GM12864 (cell line): Measurements from ENCODE around the gene WWOX.

ENCODE experiments used
- DNase-seq: peaks from one replicate; pipeline ENCODE4 v3.0.0-alpha.2; 2011; ENCODE audit warnings: low read depth
- H3K4me3 ChIP-seq: 2 replicates; pipeline ENCODE4 v1.5.1; 2011; ENCODE audit warnings: mild to moderate bottlenecking, low read depth, low read length, control low read depth
- CTCF ChIP-seq: IDR thresholded peaks from 2 replicates; pipeline ENCODE4 v1.5.1; 2011; ENCODE audit warnings: low read depth, mild to moderate bottlenecking, moderate library complexity, low read length, control low read depth, inconsistent platforms; ENCODE audit errors: missing control alignments

The WWOX gene

DNA sequence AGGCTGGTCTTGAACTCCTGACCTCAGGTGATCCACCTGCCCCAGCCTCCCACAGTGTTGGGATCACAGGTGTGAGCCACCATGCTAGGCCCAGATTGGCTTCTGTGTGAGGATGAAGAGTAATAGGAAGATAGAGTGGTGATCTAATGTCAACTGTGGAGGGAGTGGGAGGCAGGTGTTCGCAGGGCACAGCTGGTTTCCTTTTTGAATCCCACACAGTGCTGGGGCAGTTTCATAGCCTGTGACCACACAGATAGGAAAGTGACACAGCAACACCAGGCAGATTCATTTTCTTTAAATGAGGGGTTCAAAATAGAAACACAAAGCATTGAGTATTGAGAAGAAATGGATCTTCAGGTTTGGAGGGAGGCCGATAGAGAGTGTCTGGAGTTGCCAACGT, 540.3 kb downstream of the WWOX start:
- DNase-seq = no peak
- TF ChIP-seq CTCF = no peak
- no peak overlapping the region for H3K4me3 ChIP-seq

GRCh38 chr16:78640886-78641285, 541.4 kb downstream of the WWOX start:
- no peak for DNase-seq
- no peak overlapping the region for H3K4me3 ChIP-seq
- no peak for TF ChIP-seq CTCF

DNA sequence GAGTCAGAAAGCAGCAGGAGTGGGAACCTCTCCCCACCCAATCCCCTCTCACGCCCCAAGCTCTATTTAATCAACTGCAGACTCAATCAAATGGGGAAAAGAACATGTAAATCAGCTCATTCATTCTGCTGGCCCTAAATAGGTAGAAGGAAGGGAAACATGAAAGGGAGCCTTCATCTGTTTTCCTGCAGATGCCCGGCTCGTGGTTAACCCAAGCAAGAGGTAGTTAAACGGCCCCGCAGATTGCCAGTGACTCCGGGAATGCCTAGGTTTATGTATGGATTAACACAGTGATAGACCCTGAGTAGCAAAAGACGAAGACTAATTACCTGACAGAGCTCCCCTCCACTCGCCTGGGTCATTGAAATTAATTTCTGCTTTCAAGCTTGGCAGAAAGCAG, 542.0 kb downstream of the WWOX start:
- no peak overlapping the region for H3K4me3 ChIP-seq
- no peak for DNase-seq

DNA sequence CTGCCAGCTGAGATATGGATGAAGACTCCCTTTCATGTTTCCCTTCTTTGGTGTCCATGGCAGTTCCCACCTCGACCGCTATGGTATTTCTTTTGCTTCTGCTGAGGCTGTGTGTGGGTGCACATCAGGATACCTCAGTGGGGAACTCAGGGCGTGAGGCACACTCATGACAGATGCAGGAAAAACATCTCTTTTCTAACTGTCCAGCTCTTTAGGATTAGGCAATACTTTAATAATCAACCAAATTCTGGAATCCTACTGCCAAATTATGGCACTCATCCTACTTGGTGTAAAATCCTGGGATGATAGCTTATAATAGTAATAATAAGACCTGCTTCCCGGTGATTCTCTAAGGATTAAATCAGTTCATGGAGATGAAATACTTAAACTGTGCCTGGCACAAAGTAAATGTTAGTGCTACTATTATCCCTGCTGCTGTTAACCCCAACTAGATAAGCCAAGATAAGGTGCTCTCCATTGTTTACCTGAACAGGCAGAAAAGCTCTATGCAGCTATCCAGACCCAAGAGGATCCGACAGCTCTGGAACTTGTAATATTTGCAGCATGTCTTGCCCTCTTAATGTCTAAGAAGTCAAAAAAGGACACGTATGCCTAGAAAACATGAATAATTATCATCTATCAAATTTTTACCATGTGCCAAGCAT, 543.3 kb downstream of the WWOX start:
- no peak overlapping the region for H3K4me3 ChIP-seq
- no peak for TF ChIP-seq CTCF
- no peak for DNase-seq

More for the DNA sequence above, 542.0 kb downstream of the WWOX start:
- TF ChIP-seq CTCF = no peak

- no peak overlapping the region for H3K4me3 ChIP-seq
- no peak for DNase-seq
- no peak for TF ChIP-seq CTCF
Measured at GRCh38 chr16:78645657-78646056, 546.2 kb downstream of the WWOX start.

- TF ChIP-seq CTCF = no peak
- no peak overlapping the region for H3K4me3 ChIP-seq
- DNase-seq = no peak
Measured at GRCh38 chr16:78647019-78647418, 547.6 kb downstream of the WWOX start.

GRCh38 chr16:78647491-78647890, 548.0 kb downstream of the WWOX start:
- no peak overlapping the region for H3K4me3 ChIP-seq
- DNase-seq = no peak
- TF ChIP-seq CTCF = no peak
